Lower leg skin (tissue), 4 donors: ENCODE results near the gene ST8SIA5. TPM values are rescaled to one million over a fixed set of nuclear protein-coding genes. Genes with fewer than 3 reads are reported as not detected.

Source experiments
- DNase-seq, 2 donors: peaks; one replicate each; pipeline ENCODE4 v3.0.0-alpha.2; 2019; ENCODE audit warnings: low spot score in 2 of 2
- H3K4me3 ChIP-seq: fragments of 200-600 bp; sonication (generic); 2 replicates; pipeline ENCODE4 v1.5.1; 2017; ENCODE audit warnings: mild to moderate bottlenecking, low read depth; ENCODE audit not compliant: poor library complexity, severe bottlenecking
- CTCF ChIP-seq, 3 donors: fragments of 450-650 bp; IDR thresholded peaks; one replicate each; pipeline ENCODE4 v1.5.1; 2016; ENCODE audit warnings: antibody characterized with exemption in 3 of 3, mild to moderate bottlenecking in 3 of 3, moderate library complexity in 2 of 3
- POLR2A ChIP-seq, 2 donors: fragments of 450-650 bp; IDR thresholded peaks; one replicate each; pipeline ENCODE4 v1.6.1; 2016 to 2017; ENCODE audit warnings: antibody characterized with exemption in 2 of 2, mild to moderate bottlenecking in 1 of 2, moderate library complexity in 1 of 2
- WGBS, 2 donors: methylation state at CpG; one replicate each; pipeline ENCODE4 v1.1.5; 2018; 5-methylcytosine and 5-hydroxymethylcytosine counted together
- intact Hi-C: fragments of 100-400 bp; cut with DNase I; formaldehyde crosslinking; loops from one replicate; pipeline ENCODE4 v1.15.0; 2023; ENCODE audit warnings: low total_unique reads
- total RNA-seq, 4 donors: library from RNA; depleted of rRNA; stranded (reverse); fragments of >200 nt; gene quantifications; one replicate each; pipeline ENCODE4 v1.1.0, GENCODE V29; 2016

The ST8SIA5 gene
- total RNA-seq, 4 donors from 2014 or later = not detected

GRCh38 chr18:46754188-46754587 lies 2.7 kb downstream of the ST8SIA5 start:
- intact Hi-C loops = no loop called here
- DNase-seq = no peak
- WGBS, 2 donors = 82 to 84% methylated on average over 3 of the region's 3 CpGs
- H3K4me3 ChIP-seq = no peak overlapping the region
- TF ChIP-seq POLR2A (IDR thresholded peaks at IDR 0.05) (no peak), CTCF (IDR thresholded peaks at IDR 0.05) (no peak)

DNA sequence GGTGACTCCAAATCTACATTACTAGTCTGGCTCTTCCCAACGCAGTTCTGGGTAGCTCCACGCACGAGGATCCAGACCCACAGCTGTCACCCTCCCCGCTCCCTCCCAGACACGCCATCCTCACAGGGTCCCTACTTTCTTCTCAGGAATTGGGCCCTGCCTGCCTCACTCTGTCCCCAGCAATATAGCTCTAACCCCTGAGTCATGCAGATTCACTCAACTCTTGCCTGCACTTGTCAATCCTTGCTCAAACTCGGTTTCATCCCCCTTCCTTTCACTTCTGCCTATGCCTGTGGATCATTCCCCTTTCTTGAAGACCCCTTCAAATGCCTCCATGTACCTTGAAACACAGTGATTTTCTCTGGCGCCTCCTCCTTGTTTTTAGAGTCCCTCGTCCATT lies 5.0 kb downstream of the ST8SIA5 start:
- no peak overlapping the region for H3K4me3 ChIP-seq
- no peak for TF ChIP-seq CTCF (IDR thresholded peaks at IDR 0.05)
- intact Hi-C loops = no loop called here
- WGBS, 2 donors = 86 to 87% methylated on average over 8 of the region's 8 CpGs
- no peak for DNase-seq

DNA sequence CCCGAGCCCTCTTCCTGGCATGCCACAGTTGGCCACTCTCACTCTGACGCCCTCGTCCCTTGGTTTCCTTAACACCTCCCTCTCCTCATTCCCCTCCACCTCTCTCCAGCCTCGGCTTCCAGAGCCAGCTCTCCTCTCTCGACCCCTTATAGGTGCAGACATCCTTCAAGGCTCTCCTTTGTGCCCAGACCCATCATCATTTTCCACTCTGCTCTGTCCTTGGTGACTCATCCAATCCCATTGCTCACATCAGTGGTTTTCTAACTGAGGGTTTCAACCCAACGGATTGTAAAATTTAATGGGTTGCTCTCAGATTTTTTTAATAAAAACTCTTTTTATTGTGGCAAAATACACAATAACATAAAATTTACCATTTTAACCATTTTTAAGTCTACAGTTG lies 6.2 kb downstream of the ST8SIA5 start:
- no peak for DNase-seq
- TF ChIP-seq POLR2A (IDR thresholded peaks at IDR 0.05) (no peak), CTCF (IDR thresholded peaks at IDR 0.05) (no peak)
- H3K4me3 ChIP-seq = no peak overlapping the region
- WGBS, 2 donors = 73 to 74% methylated on average over 6 of the region's 6 CpGs
- intact Hi-C loops = no loop called here

DNA sequence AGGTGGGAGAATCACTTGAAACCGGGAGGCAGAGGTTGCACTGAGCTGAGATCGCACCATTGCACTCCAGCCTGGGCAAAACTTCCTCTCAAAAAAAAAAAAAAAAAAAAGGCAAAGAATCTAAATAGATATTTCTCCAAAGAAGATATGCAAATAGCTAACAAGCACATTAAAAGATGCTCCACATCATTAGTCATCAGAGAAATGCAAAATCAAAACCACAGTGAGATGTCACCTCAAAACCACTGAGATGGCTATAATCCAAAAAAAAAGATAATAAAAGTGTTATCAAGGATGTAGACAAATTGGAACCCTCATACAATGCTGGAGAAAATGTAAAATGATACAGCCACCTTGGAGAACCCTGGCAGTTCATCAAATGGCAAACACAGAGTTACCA lies 8.4 kb downstream of the ST8SIA5 start:
- 81 to 88% methylated on average over 2 of the region's 2 CpGs for WGBS, 2 donors
- intact Hi-C loops = no loop called here
- DNase-seq = no peak
- H3K4me3 ChIP-seq = no peak overlapping the region
- no peak for TF ChIP-seq CTCF (IDR thresholded peaks at IDR 0.05)
- no peak for TF ChIP-seq POLR2A (IDR thresholded peaks at IDR 0.05)

GRCh38 chr18:46740046-46740445 lies 16.8 kb downstream of the ST8SIA5 start:
- DNase-seq = no peak
- H3K4me3 ChIP-seq = no peak overlapping the region
- intact Hi-C loops = no loop called here
- TF ChIP-seq POLR2A (IDR thresholded peaks at IDR 0.05) (no peak), CTCF (IDR thresholded peaks at IDR 0.05) (no peak)
- WGBS, 2 donors = 59 to 68% methylated on average over 2 of the region's 2 CpGs

GRCh38 chr18:46738491-46738890 lies 18.4 kb downstream of the ST8SIA5 start:
- 75 to 79% methylated on average over 7 of the region's 7 CpGs for WGBS, 2 donors
- TF ChIP-seq POLR2A (IDR thresholded peaks at IDR 0.05) = no peak
- TF ChIP-seq CTCF (IDR thresholded peaks at IDR 0.05) = no peak
- intact Hi-C loops = no loop called here
- peak in 1 of 2 donors; percentile 60 for DNase-seq
- H3K4me3 ChIP-seq = no peak overlapping the region
